Heart right ventricle (tissue), 16 donors: ENCODE results near the gene RASL10A. TPM values are rescaled to one million over a fixed set of nuclear protein-coding genes. Genes with fewer than 3 reads are reported as not detected.

Source experiments
- ATAC-seq, 8 donors: fragments of 200-7000 bp; cut with Tn5 transposase; one replicate each; pipeline ENCODE4 v1.9.1; 2020; ENCODE audit warnings: mild to moderate bottlenecking in 8 of 8, moderate library complexity in 8 of 8, moderate number of reproducible peaks in 1 of 8
- DNase-seq, 2 donors: peaks; one replicate each; pipeline ENCODE4 v3.0.0-alpha.2; 2020
- H3K27ac ChIP-seq, 10 donors: fragments of 200-600 bp; sonication (generic) in 2 of 10; one replicate each; pipeline versions ENCODE4 v1.5.0 to v1.8.0; 2020 to 2022; ENCODE audit warnings: mild to moderate bottlenecking in 3 of 10
- H3K27me3 ChIP-seq, 7 donors: fragments of 200-600 bp; one replicate each; pipeline ENCODE4 v1.8.0; 2021 to 2022; ENCODE audit warnings: mild to moderate bottlenecking in 2 of 7
- H3K36me3 ChIP-seq, 9 donors: fragments of 200-600 bp; sonication (generic) in 1 of 9; one replicate each; pipeline versions ENCODE4 v1.5.0 to v1.8.0; 2020 to 2022; ENCODE audit warnings: mild to moderate bottlenecking in 2 of 9
- H3K4me1 ChIP-seq, 9 donors: fragments of 200-600 bp; sonication (generic) in 1 of 9; one replicate each; pipeline versions ENCODE4 v1.5.0 to v1.8.0; 2020 to 2022; ENCODE audit warnings: mild to moderate bottlenecking in 4 of 9
- H3K4me3 ChIP-seq, 10 donors: fragments of 200-600 bp; sonication (generic) in 2 of 10; one replicate each; pipeline versions ENCODE4 v1.5.0 to v1.8.0; 2020 to 2022; ENCODE audit warnings: mild to moderate bottlenecking in 7 of 10, moderate library complexity in 2 of 10
- H3K9me3 ChIP-seq, 11 donors: fragments of 200-600 bp in 10 of 11; sonication (generic) in 2 of 11; one replicate each; pipeline versions ENCODE4 v1.5.0 to v1.8.0; 2013 to 2022; ENCODE audit warnings: mild to moderate bottlenecking in 2 of 11, control low read depth in 1 of 11, moderate library complexity in 1 of 11
- WGBS, 2 donors: extraction: QIAGEN DNeasy Blood & Tissue Kit; methylation state at CpG; one replicate each; pipeline ENCODE4 v1.1.7; 2013; ENCODE audit warnings: inconsistent platforms in 1 of 2; 5-methylcytosine and 5-hydroxymethylcytosine counted together
- intact Hi-C, 10 donors: fragments of 100-400 bp; cut with DNase I; formaldehyde crosslinking; loops; one replicate each; pipeline versions ENCODE4 v1.11.1 to v1.14.2; 2022
- polyA plus RNA-seq, 2 donors: library from polyadenylated mRNA; stranded (reverse); fragments of 200-250 nt; gene quantifications; one replicate each; pipeline ENCODE4 v1.2.3, GENCODE V29; 2013
- total RNA-seq, 10 donors: library from RNA; stranded (reverse); fragmentation: NEBNext Ultra II Directional in 3 of 10; extraction: Animal tissue kit (Norgen Biotek cat#: 25700) in 3 of 10; gene quantifications; one replicate each; pipeline versions ENCODE4 v1.2.1 to v1.2.4, GENCODE V29; 2021 to 2023
- TF ChIP-seq, protein P1 (sequence below), 9 donors: fragments of 200-600 bp; sonication (generic) in 2 of 9; IDR thresholded peaks; one replicate each; pipeline versions ENCODE4 v1.5.0 to v1.8.0; 2021 to 2022; ENCODE audit warnings: antibody characterized with exemption in 9 of 9, mild to moderate bottlenecking in 5 of 9, moderate library complexity in 1 of 9
- donor health status: Arrhythmogenic right ventricular cardiomyopathy.
- donor health status: ischemic (EF 13 %, LVEDD 7.1; RV severe dilation, severe dysfunction).
- donor health status: healthy with polysubstance abuse.
- donor health status: DM: no; HTN: yes; CAD: no.
- donor health status: DM: no; HTN: no; CAD: no.
- donor health status: ischemic (EF 25% LVEDD 6.9; RV normal size, moderate dysfunction).
- donor health status: ischemic (EF 25% LVEDD 5.7; RV mildly dilated, moderate dysfunction).
- donor health status: healthy.
- donor health status: DM: yes; HTN: yes; CAD: no.
- donor health status: Ischemic cardiomyopathy.
- donor health status: ischemic (EF 35%, LVEDD 5.7; RV mildly dilated, moderate dysfunction).
- donor health status: nonischemic (EF 11% LVEDD 7.7; RV severe dilation, severe dysfunction).
- donor health status: DM: yes; HTN: yes; CAD: no.
- donor health status: PGD.
- donor health status: ischemic (EF 29% LVEDD 5.4; RV normal size, mild dysfunction).
- donor health status: nonischemic (EF 23%, LVEDD 6.1; RV moderate dilation, normal function).

The RASL10A gene
- total and polyA plus RNA-seq, 12 donors, result 0.87 to 4.3 (median 1.7) TPM

DNA sequence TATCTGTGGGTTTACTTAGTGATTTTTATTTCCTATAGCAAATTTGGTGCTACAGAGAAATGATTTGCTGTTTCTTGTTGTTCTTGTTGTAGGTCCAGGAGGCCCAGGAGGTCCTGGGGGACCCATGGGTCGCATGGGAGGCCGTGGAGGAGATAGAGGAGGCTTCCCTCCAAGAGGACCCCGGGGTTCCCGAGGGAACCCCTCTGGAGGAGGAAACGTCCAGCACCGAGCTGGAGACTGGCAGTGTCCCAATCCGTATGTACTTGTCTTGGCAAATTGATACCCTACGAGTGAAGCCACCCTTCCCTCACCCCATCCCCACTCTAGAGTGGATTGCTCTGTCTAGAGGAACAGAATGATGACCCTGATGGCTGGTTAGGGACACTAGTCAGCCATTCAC lies 16.9 kb downstream of the RASL10A start:
- WGBS, 2 donors, result 67 to 69% methylated on average over 8 of the region's 8 CpGs
- Histone ChIP-seq H3K27me3 (no peaks in the 10 kb centered on the region), H3K27ac (no peak overlapping the region), H3K4me3 (no peak overlapping the region), H3K36me3 (peaks cover 12 to 82% (median 68%) of the 10 kb centered on the region in 9 donors), H3K9me3 (no peaks in the 10 kb centered on the region), H3K4me1 (peaks cover 2 to 18% (median 10%) of the 10 kb centered on the region in 9 donors)
- ATAC-seq (no peak), DNase-seq (no peak)
- intact Hi-C loops, result loop anchor here in 1 of 10 donors (10.0 kb wide), 1 partner anchor 226 kb away; no protein-coding TSS in a partner anchor
- TF ChIP-seq, protein P1, sequence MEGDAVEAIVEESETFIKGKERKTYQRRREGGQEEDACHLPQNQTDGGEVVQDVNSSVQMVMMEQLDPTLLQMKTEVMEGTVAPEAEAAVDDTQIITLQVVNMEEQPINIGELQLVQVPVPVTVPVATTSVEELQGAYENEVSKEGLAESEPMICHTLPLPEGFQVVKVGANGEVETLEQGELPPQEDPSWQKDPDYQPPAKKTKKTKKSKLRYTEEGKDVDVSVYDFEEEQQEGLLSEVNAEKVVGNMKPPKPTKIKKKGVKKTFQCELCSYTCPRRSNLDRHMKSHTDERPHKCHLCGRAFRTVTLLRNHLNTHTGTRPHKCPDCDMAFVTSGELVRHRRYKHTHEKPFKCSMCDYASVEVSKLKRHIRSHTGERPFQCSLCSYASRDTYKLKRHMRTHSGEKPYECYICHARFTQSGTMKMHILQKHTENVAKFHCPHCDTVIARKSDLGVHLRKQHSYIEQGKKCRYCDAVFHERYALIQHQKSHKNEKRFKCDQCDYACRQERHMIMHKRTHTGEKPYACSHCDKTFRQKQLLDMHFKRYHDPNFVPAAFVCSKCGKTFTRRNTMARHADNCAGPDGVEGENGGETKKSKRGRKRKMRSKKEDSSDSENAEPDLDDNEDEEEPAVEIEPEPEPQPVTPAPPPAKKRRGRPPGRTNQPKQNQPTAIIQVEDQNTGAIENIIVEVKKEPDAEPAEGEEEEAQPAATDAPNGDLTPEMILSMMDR (IDR thresholded peaks at IDR 0.05), result no peak

- no peaks in the 10 kb centered on the region for H3K27me3 ChIP-seq
- ATAC-seq, result no peak
Measured at GRCh38 chr22:29292379-29292778, 23.1 kb downstream of the RASL10A start.

GRCh38 chr22:29291215-29291614 lies 24.3 kb downstream of the RASL10A start:
- TF ChIP-seq, protein P1 (IDR thresholded peaks at IDR 0.05), result no peak
- WGBS, 2 donors, result 69 to 77% methylated on average over 7 of the region's 7 CpGs

More at GRCh38 chr22:29292379-29292778, 23.1 kb downstream of the RASL10A start:
- TF ChIP-seq, protein P1 (IDR thresholded peaks at IDR 0.05), result no peak
- Histone ChIP-seq H3K4me3 (no peak overlapping the region), H3K4me1 (peaks cover 0 to 8% (median 0%) of the 10 kb centered on the region in 9 donors), H3K9me3 (no peaks in the 10 kb centered on the region), H3K36me3 (peaks cover 9 to 100% (median 93%) of the 10 kb centered on the region in 9 donors), H3K27ac (no peak overlapping the region)
- intact Hi-C loops, result loop anchor here in 1 of 10 donors (10.0 kb wide), 1 partner anchor 232 kb away; no protein-coding TSS in a partner anchor
- no peak for DNase-seq

DNA sequence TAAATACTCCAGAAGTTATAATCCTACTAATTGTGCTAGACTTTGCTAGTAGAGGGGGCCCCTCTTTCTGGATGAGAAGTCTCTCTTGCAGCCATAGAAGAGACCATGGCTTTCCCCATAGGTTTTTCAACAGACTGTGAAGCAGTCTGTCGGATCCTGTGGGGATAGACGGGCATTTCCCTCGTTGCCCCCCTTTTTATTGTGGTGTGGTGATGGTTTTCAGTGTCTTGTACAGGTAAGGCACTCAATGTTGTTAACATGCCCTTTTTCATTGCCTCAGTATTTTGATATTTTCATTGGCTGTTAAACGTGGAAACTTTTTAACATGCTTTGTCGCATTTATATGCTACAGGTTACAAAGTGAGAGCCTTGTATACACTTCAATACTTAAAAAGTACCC lies 25.4 kb downstream of the RASL10A start:
- WGBS, 2 donors, result 69 to 72% methylated on average over 5 of the region's 5 CpGs
- H3K27me3 ChIP-seq, result no peaks in the 10 kb centered on the region
- no peaks in the 10 kb centered on the region for H3K9me3 ChIP-seq
- intact Hi-C loops, result loop anchor here in 1 of 10 donors (10.0 kb wide), 1 partner anchor 235 kb away; no protein-coding TSS in a partner anchor
- H3K36me3 ChIP-seq, result peaks cover 2 to 100% (median 85%) of the 10 kb centered on the region in 9 donors
- TF ChIP-seq, protein P1 (IDR thresholded peaks at IDR 0.05), result no peak
- peaks cover 0 to 8% (median 0%) of the 10 kb centered on the region in 9 donors for H3K4me1 ChIP-seq
- H3K27ac ChIP-seq, result no peak overlapping the region
- H3K4me3 ChIP-seq, result no peak overlapping the region
- DNase-seq (no peak), ATAC-seq (no peak)

More at GRCh38 chr22:29291215-29291614, 24.3 kb downstream of the RASL10A start:
- H3K27ac ChIP-seq, result no peak overlapping the region
- H3K9me3 ChIP-seq, result no peaks in the 10 kb centered on the region
- intact Hi-C loops, result loop anchor here in 1 of 10 donors (10.0 kb wide), 1 partner anchor 234 kb away; no protein-coding TSS in a partner anchor
- ATAC-seq (no peak), DNase-seq (no peak)
- peaks cover 4 to 100% (median 93%) of the 10 kb centered on the region in 9 donors for H3K36me3 ChIP-seq
- H3K27me3 ChIP-seq, result no peaks in the 10 kb centered on the region
- H3K4me1 ChIP-seq, result peaks cover 0 to 8% (median 0%) of the 10 kb centered on the region in 9 donors
- H3K4me3 ChIP-seq, result no peak overlapping the region
